ENCODE results near the gene SVOPL. TPM values are rescaled to one million over a fixed set of nuclear protein-coding genes. Genes with fewer than 3 reads are reported as not detected.

Gene SVOPL
- total RNA-seq, 4 donors from 2014 or later: 4.1 to 4.6 TPM; not detected in 2

DNA sequence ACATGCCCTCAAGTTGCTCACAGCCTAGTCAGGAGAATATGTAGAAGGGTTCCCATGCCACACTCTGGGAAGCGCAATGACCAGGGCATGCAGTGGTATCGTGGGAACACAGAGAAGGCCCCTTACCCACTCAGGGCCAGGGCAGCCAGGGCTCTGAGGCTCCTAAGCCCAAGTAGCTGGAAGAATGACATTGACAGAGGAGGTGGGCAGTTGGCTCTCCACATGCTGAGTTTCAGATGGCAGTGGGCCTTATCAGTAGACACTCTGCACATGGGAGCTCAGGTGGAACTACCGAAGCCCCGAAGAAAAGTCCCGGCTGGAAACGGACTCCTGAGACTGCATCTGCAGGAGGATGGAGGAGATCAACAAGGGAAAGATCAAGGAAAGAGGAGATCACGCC, 15.7 kb upstream of the SVOPL start:
- intact Hi-C loops (cut with DNase I; ENCODE audit: low total_unique reads) (no loop called here), in situ Hi-C loops (cut with MboI; ENCODE audit: low pct_ligation_motif_present in 1 of 4, low pct_unique_long_range_greater_than_20kb in 1 of 4, low sequenced_read_pairs in 3 of 4) (no loop called here)
- WGBS, 2 donors (ENCODE audit: low coverage in 1 of 2): 93 to 96% methylated on average over 5 to 7 of the region's 7 CpGs
- H3K27me3 ChIP-seq: no peaks in the 10 kb centered on the region
- no peak overlapping the region for H3K4me3 ChIP-seq
- DNase-seq: no peak
- H3K27ac ChIP-seq: no peak overlapping the region
- H3K36me3 ChIP-seq: no peaks in the 10 kb centered on the region
- H3K4me1 ChIP-seq: no peaks in the 10 kb centered on the region
- H3K9me3 ChIP-seq: no peaks in the 10 kb centered on the region
- no peak for TF ChIP-seq POLR2AphosphoS5 (IDR thresholded peaks at IDR 0.05)
- TF ChIP-seq POLR2A (IDR thresholded peaks at IDR 0.05): no peak
- no peak for TF ChIP-seq CTCF (IDR thresholded peaks at IDR 0.05)
- no peak for TF ChIP-seq EP300 (IDR thresholded peaks at IDR 0.05; ENCODE audit: low read depth)

- DNase-seq: no peak
- Histone ChIP-seq H3K27ac (no peak overlapping the region), H3K9me3 (no peaks in the 10 kb centered on the region), H3K36me3 (no peaks in the 10 kb centered on the region), H3K4me1 (no peaks in the 10 kb centered on the region), H3K4me3 (no peak overlapping the region), H3K27me3 (no peaks in the 10 kb centered on the region)
- intact Hi-C loops (cut with DNase I; ENCODE audit: low total_unique reads) (no loop called here), in situ Hi-C loops (cut with MboI; ENCODE audit: low pct_ligation_motif_present in 1 of 4, low pct_unique_long_range_greater_than_20kb in 1 of 4, low sequenced_read_pairs in 3 of 4) (no loop called here)
- TF ChIP-seq POLR2AphosphoS5 (IDR thresholded peaks at IDR 0.05): no peak
- no peak for TF ChIP-seq EP300 (IDR thresholded peaks at IDR 0.05; ENCODE audit: low read depth)
- TF ChIP-seq CTCF (IDR thresholded peaks at IDR 0.05): no peak
- TF ChIP-seq POLR2A (IDR thresholded peaks at IDR 0.05): no peak
- 75 to 95% methylated on average over 6 to 7 of the region's 7 CpGs for WGBS, 2 donors (ENCODE audit: low coverage in 1 of 2)
Measured at GRCh38 chr7:138713191-138713590, 12.0 kb upstream of the SVOPL start.

DNA sequence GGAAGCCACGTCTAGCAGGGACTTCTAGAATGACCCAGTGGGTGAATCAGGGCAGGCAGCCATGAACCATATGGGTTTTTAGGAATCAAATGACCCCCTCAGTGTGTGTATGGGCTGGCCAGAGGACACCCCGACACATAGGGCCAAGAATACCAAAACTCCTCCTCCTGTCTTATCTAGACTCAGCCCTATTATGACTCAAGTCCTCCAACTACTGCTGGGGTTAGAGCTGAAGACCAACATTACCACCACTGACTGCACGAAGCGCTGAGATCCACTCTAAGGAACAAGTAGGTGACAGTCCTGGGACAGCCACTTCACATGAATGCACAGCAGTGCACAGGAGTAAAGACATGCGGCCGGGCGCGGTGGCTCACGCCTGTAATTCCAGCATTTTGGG, 11.5 kb upstream of the SVOPL start:
- intact Hi-C loops (cut with DNase I; ENCODE audit: low total_unique reads): no loop called here
- 94 to 96% methylated on average over 2 to 9 of the region's 9 CpGs for whole genome bisulfite sequencing, 2 donors (ENCODE audit: low coverage in 1 of 2)
- no peak overlapping the region for H3K27ac ChIP-seq
- no peaks in the 10 kb centered on the region for H3K9me3 ChIP-seq
- H3K36me3 ChIP-seq: no peaks in the 10 kb centered on the region
- no peak overlapping the region for H3K4me3 ChIP-seq
- H3K27me3 ChIP-seq: no peaks in the 10 kb centered on the region
- no peak for TF ChIP-seq POLR2A (IDR thresholded peaks at IDR 0.05)
- in situ Hi-C loops (cut with MboI; ENCODE audit: low pct_ligation_motif_present in 1 of 4, low pct_unique_long_range_greater_than_20kb in 1 of 4, low sequenced_read_pairs in 3 of 4): no loop called here
- no peak for DNase-seq
- no peaks in the 10 kb centered on the region for H3K4me1 ChIP-seq

DNA sequence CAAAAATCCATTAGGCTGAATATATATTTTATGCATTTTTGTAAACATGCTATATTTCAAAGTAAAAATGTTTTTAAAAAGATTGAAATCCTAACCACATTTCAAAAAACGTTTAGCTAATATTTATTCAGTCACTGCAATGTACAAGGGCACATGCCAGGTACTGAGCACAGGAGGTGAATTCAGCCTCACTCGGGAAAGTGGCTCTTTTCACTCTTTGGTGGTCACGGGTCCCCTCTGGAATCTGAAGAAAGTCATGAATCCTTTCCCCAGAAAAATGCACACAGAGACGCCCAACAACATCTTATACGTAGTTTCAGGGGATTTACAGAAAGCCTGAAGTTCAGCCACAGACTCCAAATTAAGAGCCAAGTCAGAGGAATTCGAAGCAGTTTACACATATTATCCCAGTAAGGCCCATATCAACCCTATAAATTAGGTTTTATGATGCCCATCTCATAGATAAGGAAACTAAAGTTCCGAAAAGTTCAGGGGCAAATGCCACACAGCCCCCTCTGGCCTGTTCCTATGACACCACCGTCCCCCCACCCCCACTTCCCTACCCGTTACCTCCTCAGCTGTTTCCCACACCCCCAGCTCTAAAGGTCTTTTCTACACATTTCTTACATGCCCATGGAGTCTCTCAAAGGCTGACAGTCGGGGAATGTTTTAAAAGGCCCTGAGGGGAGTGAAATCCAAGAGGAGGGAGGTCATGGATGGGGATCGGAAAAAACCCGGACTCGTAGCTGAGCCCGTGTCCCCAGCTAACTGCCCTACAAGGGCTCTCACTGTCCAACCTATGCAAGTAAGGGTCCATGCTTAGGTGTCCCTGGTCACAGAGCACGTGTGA, 9.6 kb upstream of the SVOPL start:
- TF ChIP-seq POLR2A (IDR thresholded peaks at IDR 0.05) (no peak), CTCF (IDR thresholded peaks at IDR 0.05) (no peak), POLR2AphosphoS5 (IDR thresholded peaks at IDR 0.05) (no peak), EP300 (IDR thresholded peaks at IDR 0.05; ENCODE audit: low read depth) (no peak)

More for the DNA sequence above, 9.6 kb upstream of the SVOPL start:
- in situ Hi-C loops (cut with MboI; ENCODE audit: low pct_ligation_motif_present in 1 of 4, low pct_unique_long_range_greater_than_20kb in 1 of 4, low sequenced_read_pairs in 3 of 4): no loop called here
- H3K27me3 ChIP-seq: no peaks in the 10 kb centered on the region
- H3K9me3 ChIP-seq: no peaks in the 10 kb centered on the region
- no peak overlapping the region for H3K4me3 ChIP-seq
- WGBS, 2 donors (ENCODE audit: low coverage in 1 of 2): 68 to 71% methylated on average over 10 to 15 of the region's 15 CpGs
- no peak for DNase-seq
- H3K27ac ChIP-seq: no peak overlapping the region
- no peaks in the 10 kb centered on the region for H3K36me3 ChIP-seq
- intact Hi-C loops (cut with DNase I; ENCODE audit: low total_unique reads): no loop called here
- H3K4me1 ChIP-seq: no peaks in the 10 kb centered on the region

Data from transverse colon (tissue), 4 donors.